Upper lobe of right lung (tissue), 1 donor: ENCODE results near the gene CATSPER3. TPM values are rescaled to one million over a fixed set of nuclear protein-coding genes. Genes with fewer than 3 reads are reported as not detected.

Experiments
- ATAC-seq: fragments of 200-7000 bp; cut with Tn5 transposase; one replicate; pipeline ENCODE4 v1.9.1; 2020; ENCODE audit warnings: mild to moderate bottlenecking, moderate library complexity
- DNase-seq: peaks from one replicate; pipeline ENCODE4 v3.0.0-alpha.2; 2020
- H3K27ac ChIP-seq: fragments of 200-600 bp; one replicate; pipeline ENCODE4 v1.8.0; 2022
- H3K27me3 ChIP-seq: fragments of 200-600 bp; one replicate; pipeline ENCODE4 v1.8.0; 2022; ENCODE audit warnings: mild to moderate bottlenecking
- H3K36me3 ChIP-seq: fragments of 200-600 bp; one replicate; pipeline ENCODE4 v1.8.0; 2022
- H3K4me1 ChIP-seq: fragments of 200-600 bp; one replicate; pipeline ENCODE4 v1.8.0; 2022
- H3K4me3 ChIP-seq: fragments of 200-600 bp; one replicate; pipeline ENCODE4 v1.8.0; 2022; ENCODE audit warnings: mild to moderate bottlenecking
- H3K9me3 ChIP-seq: fragments of 200-600 bp; one replicate; pipeline ENCODE4 v1.8.0; 2022
- CTCF ChIP-seq: fragments of 200-600 bp; IDR thresholded peaks from one replicate; pipeline ENCODE4 v1.8.0; 2022; ENCODE audit warnings: antibody characterized with exemption
- intact Hi-C: fragments of 100-400 bp; cut with DNase I; formaldehyde crosslinking; loops from one replicate; pipeline ENCODE4 v1.11.0; 2022
- total RNA-seq: library from RNA; stranded (reverse); fragmentation: NEBNext Ultra II Directional; extraction: Animal tissue kit (Norgen Biotek cat#: 25700); gene quantifications from one replicate; pipeline ENCODE4 v1.2.1, GENCODE V29; 2021
- donor health status: DM: no; HTN: yes; CAD: no; lungs with severe emphysema.

The CATSPER3 gene
- total RNA-seq, 1 donor from 2014 or later, result 0.87 TPM

DNA sequence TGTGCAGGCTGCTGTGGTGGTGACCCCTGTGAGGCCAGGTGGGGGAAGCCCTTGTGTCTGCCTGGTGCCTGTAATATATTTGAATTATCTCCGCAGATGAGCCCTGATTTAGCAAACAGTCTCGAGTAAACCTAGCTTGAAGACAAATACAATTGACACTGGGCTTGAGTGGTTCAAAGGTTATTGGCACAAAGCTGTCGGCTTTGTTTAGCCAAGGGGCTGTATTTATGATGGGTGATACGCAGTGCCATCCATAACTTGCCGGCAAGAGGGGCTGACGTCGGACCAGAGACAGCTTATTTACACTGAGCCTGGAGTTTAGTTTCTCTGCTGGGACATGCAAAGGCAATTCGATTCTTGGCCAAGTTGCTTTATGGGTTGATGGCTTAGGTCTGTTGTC is 86.3 kb downstream of the CATSPER3 start:
- Histone ChIP-seq H3K4me1 (no peaks in the 10 kb centered on the region), H3K27me3 (peaks cover 53% of the 10 kb centered on the region), H3K36me3 (no peaks in the 10 kb centered on the region), H3K9me3 (no peaks in the 10 kb centered on the region), H3K4me3 (no peak overlapping the region), H3K27ac (no peak overlapping the region)
- TF ChIP-seq CTCF, result no peak
- no peak for ATAC-seq
- intact Hi-C loops, result no loop called here
- no peak for DNase-seq

DNA sequence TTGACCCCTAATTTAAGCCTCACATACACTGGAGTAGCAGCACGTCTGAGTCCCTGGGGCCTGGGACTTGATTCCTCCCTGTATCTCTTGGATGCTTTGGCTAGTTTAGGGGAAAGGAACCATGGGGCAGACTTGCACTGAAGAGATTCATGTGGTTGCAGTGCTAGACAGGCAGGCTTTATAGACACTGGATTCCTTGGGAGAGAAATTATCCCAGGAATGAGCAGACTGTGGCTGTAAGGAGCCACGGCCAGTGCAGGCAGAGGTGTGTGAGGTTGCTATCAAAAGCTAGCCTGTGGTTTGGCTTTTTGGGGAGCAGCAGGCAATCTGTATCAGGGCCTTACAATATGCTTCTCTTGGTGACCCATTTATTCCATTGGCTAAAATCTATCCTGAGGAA is 86.8 kb downstream of the CATSPER3 start:
- H3K27ac ChIP-seq, result no peak overlapping the region
- H3K4me1 ChIP-seq, result no peaks in the 10 kb centered on the region
- intact Hi-C loops, result no loop called here
- H3K36me3 ChIP-seq, result no peaks in the 10 kb centered on the region
- no peak overlapping the region for H3K4me3 ChIP-seq
- DNase-seq (no peak), ATAC-seq (no peak)
- H3K9me3 ChIP-seq, result no peaks in the 10 kb centered on the region
- no peak for TF ChIP-seq CTCF
- H3K27me3 ChIP-seq, result peaks cover 53% of the 10 kb centered on the region

- H3K27me3 ChIP-seq, result peaks cover 46% of the 10 kb centered on the region
These were observed 87.7 kb downstream of the CATSPER3 start for GRCh38 chr5:135055396-135055795.

DNA sequence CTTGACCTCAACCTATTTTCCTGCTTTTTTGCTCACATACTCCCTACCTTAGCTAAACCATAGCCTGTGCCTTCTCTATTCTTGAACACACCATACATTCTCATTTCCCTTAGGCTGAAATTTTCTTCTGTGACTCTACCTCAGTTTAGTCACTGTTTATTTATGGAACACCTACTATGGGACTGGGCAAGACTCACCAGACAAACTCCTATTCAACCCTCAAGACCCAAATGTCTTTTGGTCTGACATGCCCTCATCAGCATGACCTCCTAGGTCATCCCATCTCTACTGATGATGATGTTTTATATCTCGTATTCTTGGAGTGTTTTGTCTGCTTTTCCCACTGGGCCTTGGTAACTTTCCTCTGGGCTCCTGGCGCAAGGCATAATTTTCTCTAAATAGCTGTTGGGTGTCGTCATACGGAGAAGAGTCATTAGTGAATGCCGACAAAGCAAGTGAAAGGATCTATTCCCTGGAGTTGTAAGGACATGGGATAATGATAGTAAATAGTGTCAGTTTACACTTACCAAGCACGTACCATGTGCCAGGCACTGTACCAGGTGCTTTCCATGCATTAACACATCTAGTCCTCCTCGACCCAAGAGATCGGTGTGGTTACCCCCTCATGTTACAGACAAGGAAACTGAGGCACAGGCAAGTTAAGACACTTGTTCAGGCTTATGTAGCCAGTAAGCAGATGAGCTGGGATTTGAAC is 88.8 kb downstream of the CATSPER3 start:
- H3K9me3 ChIP-seq, result no peaks in the 10 kb centered on the region
- H3K4me1 ChIP-seq, result no peaks in the 10 kb centered on the region
- intact Hi-C loops, result no loop called here
- DNase-seq, result no peak
- H3K27ac ChIP-seq, result no peak overlapping the region
- H3K36me3 ChIP-seq, result no peaks in the 10 kb centered on the region
- no peak overlapping the region for H3K4me3 ChIP-seq
- peaks cover 35% of the 10 kb centered on the region for H3K27me3 ChIP-seq
- ATAC-seq, result no peak
- TF ChIP-seq CTCF, result no peak

More at GRCh38 chr5:135055396-135055795, 87.7 kb downstream of the CATSPER3 start:
- intact Hi-C loops, result no loop called here
- DNase-seq (no peak), ATAC-seq (no peak)
- TF ChIP-seq CTCF, result no peak
- Histone ChIP-seq H3K4me1 (no peaks in the 10 kb centered on the region), H3K4me3 (no peak overlapping the region), H3K9me3 (no peaks in the 10 kb centered on the region), H3K27ac (no peak overlapping the region), H3K36me3 (no peaks in the 10 kb centered on the region)

- intact Hi-C loops, result no loop called here
- Histone ChIP-seq H3K36me3 (no peaks in the 10 kb centered on the region), H3K4me3 (no peak overlapping the region), H3K27me3 (peaks cover 29% of the 10 kb centered on the region), H3K9me3 (no peaks in the 10 kb centered on the region), H3K27ac (no peak overlapping the region), H3K4me1 (no peaks in the 10 kb centered on the region)
- DNase-seq, result no peak
- TF ChIP-seq CTCF, result no peak
- ATAC-seq, result no peak
These were observed 89.5 kb downstream of the CATSPER3 start for GRCh38 chr5:135057233-135057632.

GRCh38 chr5:135058331-135058732 is 90.6 kb downstream of the CATSPER3 start:
- Histone ChIP-seq H3K27me3 (peaks cover 18% of the 10 kb centered on the region), H3K9me3 (no peaks in the 10 kb centered on the region), H3K4me3 (no peak overlapping the region), H3K36me3 (no peaks in the 10 kb centered on the region), H3K27ac (no peak overlapping the region), H3K4me1 (no peaks in the 10 kb centered on the region)
- TF ChIP-seq CTCF, result no peak
- ATAC-seq (no peak), DNase-seq (no peak)
- intact Hi-C loops, result no loop called here
